ENCODE data around the gene CHMP5. TPM values are rescaled to one million over a fixed set of nuclear protein-coding genes. Genes with fewer than 3 reads are reported as not detected.

The CHMP5 gene
- total RNA-seq, 4 donors from 2014 or later: 42.9 to 78.8 (median 60.8) TPM

GRCh38 chr9:33257276-33257675 lies 7.6 kb upstream of the CHMP5 start:
- H3K4me3 ChIP-seq: no peak overlapping the region
- TF ChIP-seq CTCF (IDR thresholded peaks at IDR 0.05): no peak
- TF ChIP-seq POLR2A (IDR thresholded peaks at IDR 0.05): no peak
- DNase-seq: no peak
- H3K27me3 ChIP-seq: no peaks in the 10 kb centered on the region
- H3K27ac ChIP-seq: no peak overlapping the region
- H3K9me3 ChIP-seq: no peaks in the 10 kb centered on the region
- H3K36me3 ChIP-seq: peaks cover 0 to 98% (median 0%) of the 10 kb centered on the region in 3 donors
- peaks cover 0 to 2% (median 0%) of the 10 kb centered on the region in 4 donors for H3K4me1 ChIP-seq

GRCh38 chr9:33260372-33260771 lies 4.5 kb upstream of the CHMP5 start:
- peaks cover 0 to 68% (median 0%) of the 10 kb centered on the region in 3 donors for H3K36me3 ChIP-seq
- no peaks in the 10 kb centered on the region for H3K27me3 ChIP-seq

GRCh38 chr9:33263131-33264002 lies 1.5 kb upstream of the CHMP5 start:
- Histone ChIP-seq H3K27me3 (no peaks in the 10 kb centered on the region), H3K36me3 (peaks cover 0 to 61% (median 0%) of the 10 kb centered on the region in 3 donors), H3K27ac (peak overlapping the region; percentile 90 to 97 (median 94)), H3K4me1 (peaks cover 0 to 30% (median 5%) of the 10 kb centered on the region in 4 donors), H3K9me3 (no peaks in the 10 kb centered on the region), H3K4me3 (peak overlapping the region; percentile 64 to 94 (median 87))
- no peak for TF ChIP-seq CTCF (IDR thresholded peaks at IDR 0.05)
- no peak for TF ChIP-seq POLR2A (IDR thresholded peaks at IDR 0.05)
- peak in 1 of 3 donors; percentile 55 for DNase-seq

More at GRCh38 chr9:33260372-33260771, 4.5 kb upstream of the CHMP5 start:
- TF ChIP-seq CTCF (IDR thresholded peaks at IDR 0.05) (no peak), POLR2A (IDR thresholded peaks at IDR 0.05) (no peak)
- no peak for DNase-seq
- Histone ChIP-seq H3K27ac (no peak overlapping the region), H3K4me3 (no peak overlapping the region), H3K9me3 (no peaks in the 10 kb centered on the region), H3K4me1 (peaks cover 0 to 13% (median under 1%) of the 10 kb centered on the region in 4 donors)

- DNase-seq: peak; percentile 63 to 81 (median 68)
- H3K4me3 ChIP-seq: peak overlapping the region; percentile 64 to 94 (median 87)
- no peaks in the 10 kb centered on the region for H3K27me3 ChIP-seq
- H3K36me3 ChIP-seq: peaks cover 0 to 61% (median 0%) of the 10 kb centered on the region in 3 donors
- no peaks in the 10 kb centered on the region for H3K9me3 ChIP-seq
- H3K4me1 ChIP-seq: peaks cover 0 to 30% (median 5%) of the 10 kb centered on the region in 4 donors
- TF ChIP-seq POLR2A (IDR thresholded peaks at IDR 0.05) (no peak), CTCF (IDR thresholded peaks at IDR 0.05) (no peak)
- peak overlapping the region; percentile 90 to 97 (median 94) for H3K27ac ChIP-seq
Measured at GRCh38 chr9:33264003-33264472, 811 bp upstream of the CHMP5 start.

GRCh38 chr9:33265211-33265865 lies 489 bp downstream of the CHMP5 start:
- H3K9me3 ChIP-seq: no peaks in the 10 kb centered on the region
- H3K27me3 ChIP-seq: no peaks in the 10 kb centered on the region
- H3K4me1 ChIP-seq: peaks cover 0 to 30% (median 5%) of the 10 kb centered on the region in 4 donors
- TF ChIP-seq CTCF (IDR thresholded peaks at IDR 0.05) (no peak), POLR2A (IDR thresholded peaks at IDR 0.05) (no peak)
- DNase-seq: no peak
- H3K36me3 ChIP-seq: peaks cover 0 to 60% (median 0%) of the 10 kb centered on the region in 3 donors
- H3K27ac ChIP-seq: peak overlapping the region; percentile 90 to 97 (median 94)
- H3K4me3 ChIP-seq: peak overlapping the region; percentile 64 to 94 (median 87)

Measured in Peyer's patch (tissue), 4 donors.